H1 (cell line): ENCODE measurements around the gene DNAJC11. TPM values are rescaled to one million over a fixed set of nuclear protein-coding genes. Genes with fewer than 3 reads are reported as not detected.
"Not testable (repeated sequence)": the region's sequence is repeated elsewhere in the genome, so short reads cannot be mapped to it uniquely, and the experiment has no call there.

Experiments used
- CTCF ChIA-PET: fragments of 300-600 bp; sonication (Branson Sonifier 250); formaldehyde crosslinking; loops from one replicate; lab custom pipeline; 2021; ENCODE audit not compliant: partially characterized antibody; lab: Charles Lee
- POLR2A ChIA-PET: fragments of 300-600 bp; sonication (Branson Sonifier 250); formaldehyde crosslinking; loops from one replicate; lab custom pipeline; 2021; ENCODE audit warnings: inconsistent platforms; ENCODE audit not compliant: partially characterized antibody; lab: Charles Lee
- DNase-seq, 2 experiments: peaks; one replicate each; pipeline versions ENCODE4 v3.0.0 to v3.0.0-alpha.2; 2010 to 2022; ENCODE audit warnings: low spot score in 2 of 2, low read depth in 1 of 2, mixed read lengths in 1 of 2
- FAIRE-seq: peaks from 2 replicates; lab custom pipeline; 2011; peaks lifted over from hg19 to GRCh38; lab: Jason Lieb, UNC
- H2AFZ ChIP-seq: 2 replicates; pipeline ENCODE4 v1.8.1; 2012; ENCODE audit warnings: low read length, inconsistent platforms
- H2AK5ac ChIP-seq: 2 replicates; pipeline ENCODE4 v1.6.1; 2013; ENCODE audit warnings: low read depth, low read length
- H2BK120ac ChIP-seq: replicated peaks from 2 replicates; pipeline ENCODE3; 2013; ENCODE audit warnings: low read depth, low read length, inconsistent platforms
- H2BK12ac ChIP-seq: 2 replicates; pipeline ENCODE4 v1.6.1; 2013; ENCODE audit warnings: low read depth, low read length
- H2BK15ac ChIP-seq: 2 replicates; pipeline ENCODE4 v1.6.1; 2013; ENCODE audit warnings: low read length
- H2BK20ac ChIP-seq: 2 replicates; pipeline ENCODE4 v1.6.1; 2013; ENCODE audit warnings: low read length
- H2BK5ac ChIP-seq: 2 replicates; pipeline ENCODE4 v1.6.1; 2013; ENCODE audit warnings: low read depth, low read length
- H3K14ac ChIP-seq: 2 replicates; pipeline ENCODE4 v1.6.1; 2013; ENCODE audit warnings: inconsistent platforms; ENCODE audit not compliant: insufficient read length
- H3K18ac ChIP-seq: 2 replicates; pipeline ENCODE4 v1.6.1; 2013; ENCODE audit warnings: low read length; ENCODE audit errors: extremely low read depth
- H3K23ac ChIP-seq: 2 replicates; pipeline ENCODE4 v1.6.1; 2013; ENCODE audit warnings: inconsistent platforms; ENCODE audit not compliant: insufficient read length
- H3K23me2 ChIP-seq: 2 replicates; pipeline ENCODE4 v1.6.1; 2013; ENCODE audit warnings: low read depth, low read length
- H3K27ac ChIP-seq: 2 replicates; pipeline ENCODE4 v1.6.1; 2011; ENCODE audit warnings: low read depth, low read length, inconsistent platforms
- H3K27me3 ChIP-seq, 4 experiments: replicated peaks in 1 of 4; 1 replicate in 1 of 4; 2 replicates in 3 of 4; pipeline versions ENCODE4 v1.6.1 to v1.8.1; 2011 to 2013; ENCODE audit warnings: low read length in 3 of 4, mild to moderate bottlenecking in 3 of 4, inconsistent platforms in 2 of 4, mixed read lengths in 2 of 4, moderate library complexity in 1 of 4; ENCODE audit not compliant: control insufficient read depth in 3 of 4, insufficient read depth in 3 of 4; ENCODE audit errors: extremely low read depth in 1 of 4
- H3K36me3 ChIP-seq, 4 experiments: 2 replicates each; pipeline versions ENCODE4 v1.6.1 to v1.8.1; 2011 to 2013; ENCODE audit warnings: mild to moderate bottlenecking in 4 of 4, low read length in 3 of 4, moderate library complexity in 2 of 4, control low read depth in 1 of 4, inconsistent platforms in 1 of 4; ENCODE audit not compliant: insufficient read depth in 4 of 4, control insufficient read depth in 2 of 4
- H3K4ac ChIP-seq: replicated peaks from 2 replicates; pipeline ENCODE3; 2013; ENCODE audit warnings: low read length, low read depth, mixed read lengths, inconsistent platforms; ENCODE audit not compliant: insufficient read length
- H3K4me1 ChIP-seq, 4 experiments: replicated peaks in 1 of 4; 1 replicate in 1 of 4; 2 replicates in 3 of 4; pipeline versions ENCODE4 v1.6.1 to v1.8.1; 2011 to 2013; ENCODE audit warnings: low read length in 3 of 4, inconsistent platforms in 2 of 4, mixed read lengths in 1 of 4; ENCODE audit not compliant: insufficient read depth in 4 of 4, control insufficient read depth in 3 of 4
- H3K4me2 ChIP-seq, 2 experiments: 2 replicates each; pipeline versions ENCODE4 v1.6.1 to v1.8.1; 2011 to 2013; ENCODE audit warnings: low read depth in 2 of 2, low read length in 2 of 2, control low read depth in 1 of 2, inconsistent platforms in 1 of 2, mild to moderate bottlenecking in 1 of 2; ENCODE audit not compliant: insufficient read depth in 1 of 2
- H3K4me3 ChIP-seq, 4 experiments: fragments of 200-600, 300-600 bp in 1 of 4; sonication (generic), shearing (Covaris generic), sonication (Bioruptor Twin) in 1 of 4; 2 replicates each; pipeline versions ENCODE4 v1.5.1 to v1.8.1; 2011 to 2016; ENCODE audit warnings: low read length in 4 of 4, low read depth in 3 of 4, control low read depth in 2 of 4, inconsistent platforms in 2 of 4, mild to moderate bottlenecking in 2 of 4, mixed read lengths in 1 of 4, moderate library complexity in 1 of 4; ENCODE audit not compliant: insufficient read depth in 2 of 4; ENCODE audit errors: extremely low read depth in 1 of 4
- H3K56ac ChIP-seq: replicated peaks from 2 replicates; pipeline ENCODE3; 2013; ENCODE audit warnings: low read depth, mild to moderate bottlenecking, mixed read lengths, low read length, inconsistent platforms; ENCODE audit not compliant: insufficient read length
- H3K79me1 ChIP-seq: 2 replicates; pipeline ENCODE4 v1.6.1; 2013; ENCODE audit warnings: low read depth, low read length, control low read depth
- H3K79me2 ChIP-seq, 2 experiments: 2 replicates each; pipeline versions ENCODE4 v1.6.1 to v1.8.1; 2012 to 2013; ENCODE audit warnings: low read length in 2 of 2, mild to moderate bottlenecking in 2 of 2, inconsistent platforms in 1 of 2; ENCODE audit not compliant: insufficient read depth in 2 of 2, control insufficient read depth in 1 of 2
- H3K9ac ChIP-seq, 4 experiments: replicated peaks in 1 of 4; 1 replicate in 1 of 4; 2 replicates in 3 of 4; pipeline versions ENCODE4 v1.6.1 to v1.8.1; 2011 to 2013; ENCODE audit warnings: low read depth in 3 of 4, low read length in 3 of 4, control low read depth in 2 of 4, mild to moderate bottlenecking in 2 of 4, moderate library complexity in 2 of 4, inconsistent platforms in 1 of 4; ENCODE audit errors: extremely low read depth in 1 of 4
- H3K9me3 ChIP-seq, 2 experiments: 2 replicates each; pipeline versions ENCODE4 v1.6.1 to v1.8.1; 2012 to 2013; ENCODE audit warnings: mild to moderate bottlenecking in 2 of 2, moderate library complexity in 2 of 2, control low read depth in 1 of 2, inconsistent platforms in 1 of 2, low read depth in 1 of 2, low read length in 1 of 2, mixed read lengths in 1 of 2; ENCODE audit not compliant: insufficient read depth in 2 of 2
- H4K20me1 ChIP-seq, 2 experiments: replicated peaks in 1 of 2; 2 replicates each; pipeline versions ENCODE3 to v1.8.1; 2011 to 2013; ENCODE audit warnings: inconsistent platforms in 2 of 2, low read length in 2 of 2, mild to moderate bottlenecking in 1 of 2; ENCODE audit not compliant: insufficient read depth in 2 of 2, control insufficient read depth in 1 of 2
- H4K5ac ChIP-seq: 2 replicates; pipeline ENCODE4 v1.6.1; 2013; ENCODE audit warnings: low read length, low read depth, mixed read lengths, inconsistent platforms; ENCODE audit not compliant: insufficient read length
- H4K8ac ChIP-seq: 2 replicates; pipeline ENCODE4 v1.8.0; 2013; ENCODE audit warnings: mild to moderate bottlenecking, moderate library complexity, low read length, inconsistent platforms; ENCODE audit not compliant: insufficient read depth; ENCODE audit errors: extremely low read depth
- H4K91ac ChIP-seq: replicated peaks from 2 replicates; pipeline ENCODE3; 2013; ENCODE audit warnings: low read length, mixed read lengths, inconsistent platforms; ENCODE audit not compliant: insufficient read length
- WGBS, 2 experiments: shearing (Covaris generic) in 1 of 2; methylation state at CpG; one replicate each; pipeline versions ENCODE4 v1.1.6 to v1.1.7; 2013 to 2015; ENCODE audit warnings: low lambda C conversion rate in 2 of 2, mixed read lengths in 2 of 2, inconsistent platforms in 1 of 2, low coverage in 1 of 2, missing lambda C conversion rate in 1 of 2; ENCODE audit not compliant: insufficient replicate concordance in 2 of 2, insufficient coverage in 1 of 2, insufficient read length in 1 of 2; ENCODE audit errors: extremely low coverage in 1 of 2, missing lambda C conversion rate in 1 of 2; 5-methylcytosine and 5-hydroxymethylcytosine counted together
- polyA plus RNA-seq, 7 experiments: library from polyadenylated mRNA; depleted of rRNA in 3 of 7; stranded (reverse) in 5 of 7; unstranded in 2 of 7; fragments of >200 nt in 5 of 7; fragments of 200-250 nt in 2 of 7; gene quantifications; 1 replicate in 5 of 7; 2 replicates in 1 of 7; 4 replicates in 1 of 7; pipeline versions ENCODE4 v1.2.1 to v1.2.3, GENCODE V29; 2011 to 2013; ENCODE audit warnings: missing spikeins in 2 of 7, mixed read lengths in 2 of 7
- total RNA-seq: library from RNA; stranded (reverse); fragmentation: NEBNext Ultra II Directional; extraction: Animal tissue kit (Norgen Biotek cat#: 25700); gene quantifications from 2 replicates; pipeline ENCODE4 v1.2.1, GENCODE V29; 2021

DNAJC11 gene
- total and polyA plus RNA-seq, 2 of the 8 experiments (the other 6 are each of a cell fraction or from before 2014, with no cell fraction given), result 43.9 to 90.9 TPM

GRCh38 chr1:6742676-6743188 is 41.1 kb upstream of the DNAJC11 start:
- not testable (repeated sequence) for H3K4me3 ChIP-seq, H4K20me1 ChIP-seq, H3K4ac ChIP-seq, H2BK12ac ChIP-seq, H3K23me2 ChIP-seq, H2BK15ac ChIP-seq, H3K4me2 ChIP-seq, H3K27me3 ChIP-seq, H3K9ac ChIP-seq, H2BK120ac ChIP-seq, H3K14ac ChIP-seq, DNase-seq, H4K5ac ChIP-seq, H4K91ac ChIP-seq, H2AK5ac ChIP-seq, H2BK5ac ChIP-seq, H3K79me1 ChIP-seq, FAIRE-seq, H3K23ac ChIP-seq, H3K9me3 ChIP-seq, H3K18ac ChIP-seq, H2BK20ac ChIP-seq, H3K4me1 ChIP-seq, H3K56ac ChIP-seq, H3K27ac ChIP-seq, H3K79me2 ChIP-seq, H3K36me3 ChIP-seq, H2AFZ ChIP-seq
- 90% methylated on average over 7 of the region's 7 CpGs; no CpG with 5 or more reads in 1 of the 2 experiments for WGBS, 2 experiments
- CTCF ChIA-PET, result interaction anchor here (2.1 kb wide), 1 partner anchor 18 kb away, joined by 6 read pairs; no protein-coding TSS in a partner anchor
- 0 out of 2 replicates have a peak overlapping the region, but pooled peaks have one; percentile 84 for H4K8ac ChIP-seq
- POLR2A ChIA-PET, result interaction anchor here (1.9 kb wide), 1 partner anchor 42 kb away, joined by 5 read pairs; the partner anchor contains the start of gene CAMTA1
